GM19455 (cell line): ENCODE data around the gene GSTA4.
"Not testable (repeated sequence)": the region's sequence is repeated elsewhere in the genome, so short reads cannot be mapped to it uniquely, and the experiment has no call there.

ENCODE experiments used
- ATAC-seq: cut with Tn5 transposase; IDR thresholded peaks from one replicate; pipeline ENCODE4 v1.9.1; 2021; ENCODE audit not compliant: unreplicated experiment

The GSTA4 gene

DNA sequence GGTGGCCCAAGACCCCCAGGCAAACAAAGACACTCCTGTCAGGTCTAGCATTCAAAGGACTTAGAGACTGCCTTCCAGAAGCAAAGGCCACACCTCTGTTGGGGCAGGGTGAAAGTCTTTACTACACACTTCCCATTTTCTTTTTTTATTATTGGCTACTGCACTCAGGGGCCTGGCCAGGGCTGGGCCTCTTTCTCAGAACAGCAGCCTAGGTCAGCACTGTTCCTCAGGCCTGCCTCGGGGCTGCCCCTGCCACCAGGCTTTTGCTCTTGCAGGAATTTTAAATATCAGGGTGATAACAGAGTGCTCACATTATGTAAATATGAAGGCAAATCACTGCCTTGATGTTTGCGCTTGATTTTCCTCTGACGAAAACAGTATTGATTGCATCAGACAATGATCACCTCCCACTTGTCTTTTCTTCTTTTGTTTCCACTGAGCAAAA lies 18.5 kb downstream of the GSTA4 start:
- ATAC-seq: no peak

DNA sequence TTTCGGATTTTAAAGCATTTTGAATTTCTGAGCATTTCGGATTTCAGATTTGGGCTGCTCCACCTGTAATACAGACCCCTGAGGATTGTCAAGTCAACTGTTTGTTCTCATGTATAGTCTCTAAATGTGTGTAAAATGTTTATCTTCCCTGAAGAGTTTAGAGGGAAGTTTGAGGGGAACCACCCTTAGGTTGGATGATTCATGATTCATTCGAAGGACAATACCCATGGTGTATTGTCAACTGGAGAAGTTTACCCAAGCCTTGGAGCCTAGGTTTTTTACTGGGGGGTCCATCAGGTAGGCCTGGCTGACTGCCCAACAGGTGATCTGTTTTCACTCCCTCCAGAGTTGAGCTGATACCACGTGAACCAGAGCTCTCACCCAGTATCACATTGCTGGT lies 18.9 kb downstream of the GSTA4 start:
- no peak for ATAC-seq

DNA sequence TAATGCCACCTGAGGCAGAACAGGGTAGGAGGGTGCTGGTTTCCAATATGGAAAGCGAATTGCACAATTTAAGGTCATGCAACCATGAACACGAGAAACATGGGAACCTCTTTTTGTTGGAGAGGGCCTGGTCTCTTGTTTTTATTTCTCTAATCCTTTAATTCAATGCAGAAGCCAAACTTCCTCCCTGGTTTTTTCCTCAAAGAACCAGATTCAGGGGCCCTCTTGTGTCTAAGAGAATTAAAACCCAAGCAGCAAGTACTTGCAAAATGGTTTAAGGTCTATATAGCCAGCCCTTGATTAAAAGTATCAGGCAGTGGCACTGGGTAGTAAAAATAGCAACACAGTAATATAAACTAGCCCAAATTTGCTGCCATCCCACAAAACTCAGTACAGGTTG lies 19.5 kb downstream of the GSTA4 start:
- no peak for ATAC-seq

DNA sequence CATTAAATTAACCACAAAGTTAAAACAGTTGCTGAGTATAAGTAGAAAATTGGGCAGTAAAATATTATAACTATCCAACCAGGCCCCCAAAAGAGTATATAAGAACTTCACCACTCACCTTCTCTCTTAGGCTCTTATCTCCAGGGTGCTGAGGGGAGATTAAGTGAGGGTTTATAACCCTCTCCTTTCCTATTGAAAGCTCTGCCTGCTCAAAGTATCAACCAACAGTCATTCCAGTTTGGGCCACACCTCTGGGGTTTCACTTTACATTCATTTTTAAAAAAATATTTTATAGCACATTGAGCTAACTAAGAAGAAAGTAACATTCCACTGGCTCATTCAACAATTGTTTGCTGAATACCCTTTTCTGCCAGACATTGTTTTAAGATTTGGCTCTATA lies 22.1 kb downstream of the GSTA4 start:
- no peak for ATAC-seq

DNA sequence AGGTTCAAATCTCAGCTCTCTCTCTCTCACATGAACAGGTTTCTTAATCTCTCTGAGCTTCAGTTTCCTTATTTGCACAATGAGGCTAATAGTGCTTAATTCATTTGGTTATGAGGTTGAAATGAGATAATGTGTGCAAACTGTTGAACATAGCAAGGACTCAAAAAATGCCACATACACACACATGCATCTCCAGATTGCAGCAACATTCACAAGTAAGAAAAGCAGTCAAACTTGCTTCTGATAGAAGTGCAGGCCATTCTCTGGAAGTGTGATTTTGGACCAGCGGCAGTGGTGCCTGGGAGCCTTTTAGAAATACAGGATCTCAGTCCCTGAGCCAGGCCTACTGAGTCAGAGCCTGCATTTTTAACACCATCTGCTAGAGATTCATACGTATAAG lies 25.7 kb downstream of the GSTA4 start:
- ATAC-seq: no peak

DNA sequence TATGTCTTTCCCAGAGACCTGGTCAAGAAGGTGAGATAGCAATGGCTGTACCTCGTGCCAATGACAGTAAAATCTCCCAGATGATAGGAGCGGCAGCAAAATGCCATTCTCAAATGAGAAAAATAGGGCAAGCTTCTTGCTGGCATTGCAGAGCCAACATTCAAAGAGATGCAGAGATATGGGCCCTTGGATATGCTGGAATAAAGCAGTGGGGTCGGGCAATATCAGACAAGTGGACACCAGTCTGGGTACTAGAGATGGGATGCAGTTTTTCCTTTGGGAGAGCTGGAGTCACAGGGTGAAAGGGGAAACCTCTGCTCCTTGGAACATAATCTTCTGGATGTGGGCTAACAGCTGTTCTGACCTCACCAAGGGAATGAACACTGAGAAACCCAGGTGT lies 29.0 kb downstream of the GSTA4 start:
- ATAC-seq: no peak

DNA sequence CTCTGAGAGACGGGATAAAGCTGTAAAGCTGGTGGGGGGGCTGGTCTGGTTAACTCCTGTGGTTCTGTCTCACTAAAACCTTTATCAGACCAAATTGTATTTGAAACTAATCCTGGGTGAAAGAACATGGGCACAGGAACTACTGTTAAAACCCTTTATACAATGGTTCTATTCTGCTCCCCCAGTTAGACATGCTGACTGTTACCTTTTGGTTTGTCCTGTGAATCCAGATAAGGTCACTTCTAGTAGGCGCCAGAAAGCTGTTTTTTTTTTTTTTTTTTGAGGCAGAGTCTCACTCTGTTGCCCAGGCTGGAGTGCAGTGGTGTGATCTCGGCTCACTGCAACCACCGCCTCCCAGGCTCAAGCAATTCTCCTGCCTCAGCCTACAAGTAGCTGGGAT lies 29.7 kb downstream of the GSTA4 start:
- ATAC-seq: no peak

DNA sequence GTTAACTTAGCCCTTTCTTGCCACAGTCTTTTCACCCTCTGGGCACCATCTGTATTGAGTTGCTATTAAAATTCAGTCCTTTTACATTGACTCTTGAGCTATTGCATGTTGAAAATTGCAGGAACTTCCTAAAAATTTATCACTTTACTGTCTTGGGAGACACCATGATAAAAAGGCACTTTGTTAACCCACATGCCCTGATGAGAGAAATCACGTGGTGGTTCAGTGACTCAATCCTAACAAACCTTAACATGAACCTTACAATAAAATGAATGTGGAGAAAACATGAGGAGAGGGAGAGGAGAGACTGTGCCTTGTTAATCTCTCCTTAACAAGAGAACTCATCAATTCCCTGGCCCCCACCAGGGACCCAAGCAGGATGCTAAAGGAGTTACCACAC lies 30.8 kb downstream of the GSTA4 start:
- ATAC-seq: no peak

DNA sequence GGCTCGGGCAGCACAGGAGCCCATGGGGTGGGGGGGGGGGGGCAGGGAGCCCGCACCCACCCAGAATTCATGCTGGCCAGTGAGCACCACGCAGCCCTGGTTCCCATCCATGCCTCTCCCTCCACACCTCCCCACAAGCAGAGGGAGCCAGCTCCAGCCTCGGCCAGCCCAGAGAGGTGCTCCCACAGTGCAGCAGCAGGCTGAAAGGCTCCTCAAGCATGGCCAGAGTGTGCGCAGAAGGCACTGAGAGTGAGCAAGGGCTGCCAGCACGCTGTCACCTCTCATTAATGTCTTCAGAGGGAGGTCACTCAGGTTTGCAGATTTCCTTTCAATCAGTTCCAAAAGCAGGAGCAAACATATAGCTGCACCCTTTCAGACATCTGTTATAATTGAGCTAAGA lies 32.4 kb downstream of the GSTA4 start:
- no peak for ATAC-seq

DNA sequence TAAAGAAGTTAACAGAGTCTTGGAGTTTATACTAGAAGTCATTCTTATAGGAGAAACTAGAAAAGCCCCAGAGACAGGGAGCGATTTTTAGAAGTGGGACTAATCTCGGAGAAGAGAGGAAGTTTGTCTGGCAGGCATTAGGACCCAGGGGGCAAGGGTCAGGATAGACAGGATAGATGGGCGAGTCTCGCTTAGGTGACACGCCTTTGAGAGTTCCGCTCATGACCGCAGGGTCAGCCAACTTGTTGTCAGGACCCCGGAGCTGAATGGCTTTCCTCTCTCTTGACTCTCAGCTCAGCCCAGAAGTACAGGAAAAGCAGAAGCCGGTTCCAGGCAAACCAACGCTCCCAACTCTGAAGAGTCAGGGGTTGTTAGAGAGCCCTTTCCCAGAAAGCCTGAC lies 34.1 kb downstream of the GSTA4 start:
- ATAC-seq: not testable (repeated sequence)

DNA sequence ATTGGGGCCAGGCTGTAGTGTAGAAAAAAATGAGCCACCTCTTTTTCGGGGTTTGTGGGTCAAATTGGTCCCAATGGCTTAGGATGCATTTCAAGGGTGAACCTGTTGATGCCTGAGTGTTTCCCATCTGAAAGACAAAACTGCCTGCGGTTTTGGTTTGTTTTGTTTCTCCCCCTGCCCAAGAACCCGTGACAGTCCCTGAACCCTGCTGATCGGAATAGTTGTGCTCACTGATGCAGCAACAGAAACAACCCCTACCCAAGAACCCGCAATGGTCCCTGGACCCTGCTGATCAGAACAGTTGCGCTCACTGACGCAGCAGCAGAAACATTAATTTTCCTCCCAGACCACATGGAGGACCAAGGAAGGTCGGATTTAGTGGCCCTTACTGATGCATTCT lies 34.9 kb downstream of the GSTA4 start:
- ATAC-seq: not testable (repeated sequence)

DNA sequence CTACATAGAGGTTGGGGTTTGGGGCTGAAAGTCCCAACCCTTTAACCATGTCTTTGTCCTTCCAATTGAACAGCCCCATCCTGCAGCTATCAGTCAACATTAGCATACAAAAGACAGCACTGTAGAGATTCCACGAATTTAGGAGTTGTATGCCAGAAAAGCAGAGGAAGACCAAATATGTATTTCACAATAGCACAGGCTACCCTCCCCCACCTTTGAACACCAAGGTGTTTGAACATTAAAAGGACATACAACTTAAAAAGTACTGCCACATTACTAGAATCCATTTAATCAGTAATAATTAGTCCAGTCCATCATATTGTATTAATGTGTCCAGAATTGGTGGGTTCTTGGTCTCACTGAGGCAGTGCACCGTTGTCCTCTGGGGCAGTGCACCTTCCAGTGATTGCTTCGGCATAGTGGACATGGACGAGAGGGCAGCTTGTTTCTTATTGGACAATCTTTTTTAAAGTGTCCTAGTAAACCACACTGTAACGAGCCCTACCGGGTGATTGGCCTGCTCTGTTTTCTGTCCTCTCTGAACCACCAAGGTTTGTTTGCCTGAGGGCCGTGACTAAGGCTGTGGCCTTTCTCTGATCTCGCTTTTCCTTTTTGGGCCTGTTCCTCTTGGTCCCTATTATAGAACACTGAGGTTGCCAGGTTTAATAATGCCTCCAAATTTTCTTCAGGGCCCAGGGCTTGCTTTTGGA lies 36.4 kb downstream of the GSTA4 start:
- ATAC-seq: no peak

DNA sequence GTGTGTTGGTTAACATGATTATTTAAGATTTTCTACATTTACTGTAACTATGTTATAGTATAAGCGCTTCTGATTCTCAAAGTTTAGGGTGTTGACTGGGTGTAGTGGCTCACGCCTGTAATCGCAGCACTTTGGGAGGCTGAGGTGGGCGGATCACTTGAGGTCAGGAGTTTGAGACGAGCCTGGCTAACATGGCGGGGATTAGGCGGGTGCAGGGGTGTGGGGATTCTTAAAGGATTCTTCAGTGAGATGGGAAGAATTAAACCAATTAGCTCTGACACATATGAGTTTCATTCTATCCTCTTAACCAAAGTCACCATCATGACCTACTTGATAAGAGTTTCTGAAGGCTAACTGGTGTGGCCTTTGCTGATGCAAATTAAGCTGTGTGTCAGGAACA lies 39.2 kb downstream of the GSTA4 start:
- no peak for ATAC-seq

DNA sequence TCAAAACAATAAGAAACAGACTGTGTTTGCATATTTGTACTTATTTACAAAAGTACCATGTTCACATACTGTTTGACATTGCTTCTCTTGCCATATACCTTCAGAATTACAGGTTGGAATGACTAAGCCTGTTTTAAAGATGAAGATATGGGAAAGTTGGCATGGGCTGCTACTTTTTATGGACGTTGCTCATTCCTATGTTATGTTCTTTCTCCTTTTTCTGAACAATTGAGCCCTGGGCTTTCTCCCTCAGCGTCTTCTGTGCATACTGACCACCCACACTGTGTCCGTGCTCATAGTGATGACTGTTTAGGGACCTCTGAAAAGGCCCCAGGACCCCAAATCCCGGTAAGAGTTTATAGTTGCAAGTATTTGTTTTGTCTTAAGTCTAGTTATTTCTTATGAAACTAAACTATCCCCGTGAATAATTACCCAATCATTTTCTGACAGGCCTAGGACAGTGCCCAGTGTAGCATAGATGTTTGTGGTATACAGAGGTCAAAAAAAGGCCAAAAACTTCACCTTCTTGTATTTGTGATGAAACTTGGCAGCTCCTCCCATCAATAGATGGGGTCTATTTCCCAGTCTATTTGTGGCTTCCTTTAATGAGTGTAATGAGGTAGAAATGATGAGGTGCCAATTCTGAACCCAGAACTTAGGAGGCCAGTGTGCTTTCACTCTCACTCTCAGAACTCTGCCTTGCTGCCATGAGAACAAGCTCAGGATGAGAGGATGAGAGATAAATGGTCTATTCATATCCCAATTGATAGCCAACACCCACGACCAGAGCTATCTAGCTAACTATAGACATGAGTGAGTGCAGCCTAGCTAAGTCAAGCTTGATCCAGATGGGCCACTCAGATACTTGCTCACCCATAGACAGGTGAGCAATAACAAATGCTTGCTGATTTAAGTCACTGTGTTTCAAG lies 40.9 kb downstream of the GSTA4 start:
- ATAC-seq: no peak

DNA sequence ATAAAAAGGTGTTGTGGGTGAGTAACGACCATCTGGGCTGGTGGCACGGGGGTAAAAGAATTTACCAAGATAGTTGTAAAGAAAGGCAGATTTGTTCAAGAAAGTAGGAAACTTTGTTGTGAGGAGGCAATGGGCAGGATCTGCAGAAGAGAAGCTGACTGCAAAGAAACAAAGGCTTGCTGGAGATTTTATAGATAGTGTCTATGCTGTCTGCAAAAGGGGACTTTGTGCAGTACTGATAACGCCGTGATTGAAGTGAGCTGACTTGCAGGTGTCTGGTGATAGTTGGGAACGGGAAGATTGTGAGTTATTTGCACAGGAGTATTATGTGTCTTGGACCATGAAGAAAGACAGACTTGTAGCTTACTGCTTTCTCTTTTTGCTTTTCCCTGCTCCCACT lies 48.8 kb downstream of the GSTA4 start:
- ATAC-seq: no peak

DNA sequence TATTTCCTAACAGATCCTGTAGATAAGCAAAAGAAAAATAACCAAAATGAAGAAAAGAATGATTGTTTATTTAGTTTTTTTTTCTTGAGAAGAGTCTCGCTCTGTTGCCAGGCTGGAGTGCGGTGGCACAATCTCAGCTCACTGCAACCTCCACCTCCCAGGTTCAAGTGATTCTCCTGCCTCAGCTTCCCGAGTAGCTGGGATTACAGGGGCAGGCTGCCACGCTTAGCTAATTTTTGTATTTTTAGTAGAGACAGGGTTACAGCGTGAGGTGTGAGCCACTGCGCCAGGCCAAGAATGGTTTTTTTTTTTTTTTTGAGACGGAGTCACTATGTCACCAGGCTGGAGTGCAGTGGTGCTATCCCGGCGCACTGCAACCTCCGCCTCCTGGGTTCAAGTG lies 52.3 kb downstream of the GSTA4 start:
- not testable (repeated sequence) for ATAC-seq

DNA sequence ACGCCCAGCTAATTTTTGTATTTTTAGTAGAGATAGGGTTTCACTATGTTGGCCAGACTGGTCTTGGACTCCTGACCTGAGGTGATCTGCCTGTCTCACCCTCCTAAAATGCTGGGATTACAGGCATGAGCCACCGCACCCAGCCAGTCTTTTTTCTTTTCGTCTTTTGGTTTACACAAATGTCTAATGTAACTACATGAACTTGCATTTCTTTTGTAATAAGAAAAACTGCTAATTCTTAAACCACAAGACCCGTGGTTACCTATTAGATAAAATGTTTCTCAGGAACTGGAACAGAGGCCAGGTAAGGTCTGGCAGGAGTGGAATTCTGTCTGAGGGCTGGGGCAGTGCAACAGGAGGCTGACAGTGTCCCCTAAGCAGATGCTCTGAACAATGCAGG lies 52.9 kb downstream of the GSTA4 start:
- ATAC-seq: no peak

DNA sequence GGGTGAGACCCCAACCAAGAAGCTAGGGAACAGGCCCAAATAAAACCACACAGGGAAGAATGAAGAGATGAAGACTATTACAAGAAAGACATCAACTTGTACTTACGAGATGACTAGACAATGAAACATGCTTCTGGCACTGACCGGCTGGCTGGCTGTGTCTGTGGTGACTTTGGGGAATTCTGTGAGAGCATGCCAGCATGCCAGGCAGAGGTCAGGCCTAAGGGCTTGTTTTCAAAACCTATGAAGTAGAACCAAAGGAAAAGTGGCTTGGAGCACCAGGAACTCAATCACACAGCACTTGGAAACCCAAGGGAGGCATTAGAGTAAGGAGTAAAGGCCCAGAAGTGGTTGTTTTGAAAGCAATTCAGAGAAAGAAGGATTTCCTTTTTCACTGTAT lies 57.2 kb downstream of the GSTA4 start:
- no peak for ATAC-seq

DNA sequence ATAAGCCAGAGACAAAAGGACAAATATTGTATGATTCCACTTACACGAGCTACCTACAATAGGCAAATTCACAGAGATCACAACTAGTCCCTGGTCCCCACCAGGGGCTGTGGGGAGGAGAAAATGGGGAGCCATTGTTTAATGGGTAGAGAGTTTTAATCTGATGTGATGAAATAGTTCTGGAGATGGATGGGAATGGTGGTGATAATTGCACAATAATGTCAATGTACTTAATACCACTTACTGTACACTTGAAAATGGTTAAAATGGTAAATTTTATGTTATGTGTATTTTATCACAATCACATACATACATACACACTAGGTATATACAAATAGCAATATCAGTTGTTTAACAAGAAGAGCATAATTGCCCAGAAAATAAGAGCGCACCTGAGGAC lies 61.3 kb downstream of the GSTA4 start:
- no peak for ATAC-seq

DNA sequence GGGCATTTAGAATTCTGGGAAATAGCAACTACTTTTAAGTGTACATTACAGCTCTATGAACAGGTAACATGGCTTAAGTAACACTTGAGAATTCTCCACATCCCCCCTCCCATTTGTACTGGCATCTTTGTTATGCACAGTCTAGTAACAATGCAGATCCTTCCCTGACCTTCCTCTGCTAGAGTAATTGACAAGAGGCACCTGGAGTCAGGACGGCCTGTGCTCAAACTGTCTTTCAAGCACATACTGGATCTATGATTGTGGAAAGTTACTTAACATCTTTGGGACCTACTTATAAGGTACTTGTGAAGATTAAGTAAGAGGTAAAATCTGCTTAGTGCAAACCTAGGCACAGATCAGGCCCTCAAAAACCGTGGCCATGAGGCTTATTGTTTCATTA lies 63.7 kb downstream of the GSTA4 start:
- ATAC-seq: no peak

DNA sequence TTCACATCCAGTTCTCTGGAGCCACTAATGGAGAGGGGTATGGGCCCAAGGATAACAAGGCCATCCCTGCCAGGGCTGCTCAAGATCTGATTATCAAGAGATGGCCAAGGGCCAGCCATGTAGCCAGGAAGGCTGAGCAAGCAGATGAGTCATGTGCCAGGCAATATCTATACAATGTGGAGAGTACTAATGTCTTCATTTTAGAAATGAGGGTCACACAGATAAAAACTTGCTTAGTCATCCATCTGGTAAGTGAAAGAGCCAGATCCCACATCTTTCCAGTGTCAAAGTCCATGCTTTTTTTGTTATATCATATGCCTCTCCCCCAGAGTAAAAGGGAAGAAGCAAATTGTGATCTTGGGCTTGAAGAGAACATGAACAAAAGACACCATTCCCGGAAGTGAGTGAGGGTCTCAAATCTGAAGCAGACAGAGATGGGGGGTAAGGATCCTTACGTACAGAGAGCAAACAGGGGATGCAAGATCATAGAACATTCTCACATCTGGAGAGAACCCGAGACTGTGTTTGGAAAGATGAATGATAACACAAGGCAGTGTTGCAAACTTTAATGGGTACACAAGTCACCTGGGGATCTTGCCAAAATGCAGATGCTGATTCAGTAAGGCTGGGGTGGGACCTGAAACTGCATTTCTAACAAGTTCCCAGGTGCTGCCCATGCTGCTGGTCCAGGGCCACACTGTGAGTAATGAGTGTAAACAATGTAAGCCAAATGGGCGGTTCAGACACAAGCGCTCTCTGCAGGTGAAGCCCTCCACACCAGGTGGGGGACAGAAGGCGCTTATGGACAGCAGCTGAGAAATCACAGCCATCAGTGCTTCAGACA lies 65.5 kb downstream of the GSTA4 start:
- no peak for ATAC-seq
